Astrocyte (in vitro differentiated cells and primary cell): ENCODE results near the gene KCNQ5.

Experiments
- CTCF ChIP-seq: IDR thresholded peaks from 2 replicates; pipeline ENCODE4 v1.5.1; 2011; ENCODE audit warnings: low read depth, mild to moderate bottlenecking, inconsistent platforms, low read length, moderate library complexity; ENCODE audit not compliant: insufficient read depth
- EZH2 ChIP-seq: IDR thresholded peaks from 2 replicates; pipeline ENCODE4 v1.6.1; 2012; ENCODE audit warnings: mild to moderate bottlenecking, low read length, inconsistent platforms; ENCODE audit not compliant: insufficient read depth

DNA sequence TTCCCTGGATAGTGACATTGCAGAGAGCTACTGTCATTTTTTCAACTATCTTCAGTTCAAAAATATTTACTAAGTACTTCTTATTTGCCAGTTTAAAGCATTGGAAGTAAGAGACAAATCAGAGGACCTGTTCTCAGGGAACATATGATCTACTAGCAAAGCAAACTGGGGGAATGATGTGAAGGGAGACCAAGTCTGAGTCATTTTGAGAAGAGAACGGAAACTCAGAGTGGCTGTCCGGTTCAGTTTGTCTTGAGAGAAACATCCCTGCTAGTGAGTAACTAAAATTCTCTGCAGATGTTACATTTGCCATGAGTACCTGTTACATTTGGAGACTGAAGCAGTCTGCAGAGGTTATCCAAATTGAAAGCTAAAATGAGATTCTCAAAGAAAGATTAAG, 118.3 kb downstream of the KCNQ5 start:
- TF ChIP-seq CTCF (no peak), EZH2 (no peak)
